8988T (cell line): ENCODE measurements around the gene PRDX2.

Experiments used
- DNase-seq: peaks from one replicate; pipeline ENCODE4 v3.0.0; 2011

PRDX2 gene

DNA sequence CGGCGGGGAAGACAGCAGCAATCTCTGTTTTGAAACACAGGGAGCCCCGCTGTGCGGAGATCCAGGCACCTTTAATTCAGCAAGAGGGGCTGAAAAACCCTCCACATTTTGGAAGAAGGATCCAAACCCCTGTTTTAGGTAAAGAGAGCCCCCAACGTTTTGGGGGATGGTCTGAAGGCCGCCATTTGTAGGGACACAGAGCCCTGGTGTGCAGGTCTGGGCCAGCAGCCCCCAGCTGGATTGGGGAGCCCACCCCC lies 22.8 kb downstream of the PRDX2 start:
- DNase-seq = no peak

DNA sequence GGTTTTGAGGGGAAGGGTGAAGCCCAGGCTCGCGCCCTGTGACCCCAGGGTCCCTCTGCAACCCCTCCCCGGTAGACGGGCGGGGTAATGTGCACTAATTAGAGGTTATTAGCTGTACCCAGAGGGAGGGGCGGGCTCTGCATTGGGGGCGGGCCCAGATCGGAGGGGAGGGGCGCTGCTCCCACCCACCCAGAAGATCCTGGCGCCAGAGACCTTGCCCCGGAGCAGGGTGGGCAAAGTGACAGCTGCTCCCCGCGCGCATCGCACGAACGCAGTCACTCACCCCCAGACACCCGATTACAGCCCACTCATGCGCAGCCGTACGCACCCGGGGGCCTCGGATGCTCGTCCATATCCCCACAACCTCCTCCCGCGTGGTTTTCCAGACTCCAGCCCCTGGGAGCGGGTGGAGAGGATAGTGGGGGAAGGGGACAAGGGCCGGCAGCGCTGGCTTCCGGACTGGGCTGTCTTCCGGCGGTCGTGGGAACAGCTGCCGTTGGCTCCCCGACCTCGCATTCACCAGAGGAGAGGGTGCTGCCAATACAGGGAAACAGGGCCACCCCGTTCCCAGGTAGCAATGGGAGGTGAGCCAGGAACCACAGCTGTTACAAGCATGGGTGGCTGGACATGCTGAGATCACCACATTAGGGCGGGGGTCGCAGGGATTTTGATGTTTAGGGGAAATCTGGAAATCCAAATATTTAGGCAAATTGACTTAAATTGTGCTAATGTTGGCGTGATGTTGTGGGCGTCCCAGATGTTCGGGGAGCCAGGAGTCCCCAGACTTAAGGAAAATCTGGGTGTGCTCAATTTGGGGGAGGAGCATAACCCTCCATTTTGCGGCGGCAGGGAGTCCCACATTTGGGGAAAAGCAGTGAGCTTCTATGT lies 23.3 kb downstream of the PRDX2 start:
- no peak for DNase-seq

DNA sequence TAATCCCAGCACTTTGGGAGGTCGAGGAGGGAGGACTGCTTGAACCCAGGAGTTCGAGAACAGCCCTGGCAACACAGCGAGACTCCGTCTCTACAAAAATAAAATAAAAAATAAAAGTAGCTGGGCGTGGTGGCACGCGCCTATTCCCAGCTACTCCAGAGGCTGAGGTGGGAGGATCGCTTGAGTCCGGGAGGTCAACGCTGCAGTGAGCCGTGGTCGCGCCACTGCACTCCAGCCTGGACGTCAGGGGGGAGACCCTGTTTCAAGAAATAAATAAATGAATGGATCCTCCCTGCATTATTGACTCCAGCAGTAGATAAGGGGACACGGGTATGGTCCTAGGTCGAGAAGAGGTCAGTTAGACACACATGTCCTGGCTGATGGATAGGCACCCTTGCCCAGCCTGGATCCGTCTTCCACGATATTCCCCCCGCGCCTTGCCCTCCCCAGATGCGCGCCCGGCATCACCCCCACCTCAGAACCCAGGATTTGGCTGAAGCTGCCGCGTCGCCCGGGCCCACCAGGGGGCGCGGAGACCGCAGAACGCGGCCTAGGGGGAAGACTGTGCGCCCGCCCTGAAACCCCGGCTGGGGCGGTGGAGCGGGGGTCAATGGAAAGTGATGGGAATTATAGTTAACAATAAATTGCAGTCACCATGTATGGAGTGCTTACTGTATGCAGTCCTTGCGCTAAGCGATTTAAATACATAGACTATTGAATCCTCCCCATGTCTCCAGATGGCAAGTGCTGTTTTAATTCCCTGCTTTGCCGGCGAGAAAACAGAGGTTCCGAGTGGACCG lies 24.2 kb downstream of the PRDX2 start:
- DNase-seq = peak; percentile 76

DNA sequence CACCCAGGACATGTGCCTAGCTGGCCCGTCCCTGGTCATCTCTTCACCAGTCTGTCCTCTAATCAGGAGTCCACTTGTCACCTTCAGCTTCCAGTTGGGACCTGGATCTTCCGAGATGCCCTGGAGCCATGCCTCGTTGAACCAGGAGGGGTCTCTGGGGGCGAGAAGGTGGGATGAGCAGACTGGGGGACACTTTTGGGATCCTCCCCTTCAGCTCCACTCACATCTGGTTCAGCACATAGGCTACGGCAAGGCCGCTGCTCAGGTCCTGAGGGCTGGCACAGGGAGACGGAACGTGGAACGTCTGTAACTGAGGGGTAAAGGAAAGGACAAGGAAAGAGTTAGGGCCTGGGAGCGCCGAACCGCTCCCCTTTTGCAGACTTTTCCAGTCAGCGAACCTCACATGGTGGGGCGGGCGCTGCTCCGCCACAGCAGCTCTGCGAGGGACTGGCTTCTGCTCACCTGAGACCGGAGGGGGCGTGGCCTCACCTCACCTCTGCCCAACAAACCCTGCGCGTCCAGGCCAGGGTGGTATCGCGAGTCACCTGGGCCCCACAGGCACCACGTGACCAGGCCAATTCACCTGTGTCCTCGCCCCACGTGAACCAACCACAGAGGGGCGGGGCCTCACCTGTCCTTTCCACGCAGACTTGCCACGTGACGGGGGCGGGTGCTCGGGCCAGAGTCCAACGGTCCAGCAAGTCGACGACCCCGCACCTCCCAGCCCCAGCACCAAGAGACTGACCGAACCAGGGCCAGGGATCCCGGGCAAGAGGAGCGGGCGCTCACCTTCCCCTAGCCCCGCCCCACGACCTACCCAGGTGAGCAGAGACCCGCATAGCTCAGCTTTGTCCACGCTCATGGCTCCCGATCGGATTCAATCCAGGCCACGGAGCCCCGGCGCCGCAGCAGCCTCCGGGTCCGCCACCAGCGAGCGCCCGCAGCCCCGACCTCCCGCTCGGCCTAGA lies 26.7 kb downstream of the PRDX2 start, which contains the start of gene HOOK2:
Gene HOOK2, minus strand, starts transcription at position 965 of the 968 bp plus-strand sequence. Its CDS starts 103 bp downstream, at position 862.
- no peak for DNase-seq

DNA sequence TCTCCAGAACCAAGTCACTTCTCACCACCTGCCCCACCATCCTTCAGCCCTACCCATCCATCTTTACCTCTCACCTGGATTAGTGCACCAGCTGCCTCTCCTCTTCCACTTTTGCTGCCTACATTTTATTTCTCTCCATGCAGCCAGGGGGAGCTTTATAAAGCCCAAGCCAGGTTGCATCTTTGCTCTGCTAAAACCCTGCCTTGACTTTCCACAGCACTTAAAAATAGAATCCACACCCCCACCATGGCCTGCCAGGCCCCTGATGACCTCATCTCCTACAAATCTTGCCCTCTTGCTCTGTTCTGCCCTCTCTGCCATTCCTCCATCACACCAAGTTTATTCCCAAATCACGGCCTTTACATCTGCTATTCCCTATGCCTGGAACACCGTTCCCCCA lies 28.0 kb downstream of the PRDX2 start:
- no peak for DNase-seq

DNA sequence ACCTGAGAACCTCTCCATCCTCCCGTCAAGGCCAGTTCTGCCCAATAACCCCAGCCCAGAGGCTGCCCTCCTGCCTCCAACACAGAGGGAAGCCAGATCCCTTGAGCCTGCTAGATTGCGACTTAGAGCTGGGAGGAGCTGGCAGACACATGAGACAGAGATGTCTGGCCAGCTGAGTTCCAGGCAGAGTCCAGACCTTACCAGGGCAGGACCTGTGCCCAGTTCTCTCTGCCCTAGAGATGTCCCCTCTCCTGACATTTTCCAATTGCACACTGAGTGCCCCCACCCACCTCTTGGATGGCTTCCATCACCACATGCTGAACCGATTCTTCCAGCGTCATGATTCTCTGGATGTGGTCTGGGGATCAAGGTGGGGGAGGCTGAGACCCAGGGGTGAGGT lies 29.3 kb downstream of the PRDX2 start:
- no peak for DNase-seq

DNA sequence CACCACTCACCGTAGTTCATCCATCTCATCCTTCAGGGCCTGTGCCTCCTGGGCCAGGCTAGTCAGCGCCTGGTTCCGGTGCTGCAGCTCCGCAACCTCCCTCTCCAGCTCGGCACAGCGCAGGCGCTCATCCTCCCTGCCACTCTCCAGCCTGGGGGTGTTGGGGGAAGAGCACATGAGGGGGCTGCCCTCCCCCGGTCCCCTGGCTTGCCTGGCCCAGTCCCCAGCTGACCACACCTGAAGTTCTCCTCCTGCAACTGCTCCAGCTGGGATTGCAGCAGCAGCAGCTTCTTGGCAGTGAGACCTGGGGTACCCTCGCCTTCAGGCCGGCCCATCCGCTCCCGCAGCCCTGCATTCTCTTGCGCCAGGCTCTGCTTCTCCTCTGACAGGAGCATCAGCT lies 30.7 kb downstream of the PRDX2 start:
- no peak for DNase-seq

DNA sequence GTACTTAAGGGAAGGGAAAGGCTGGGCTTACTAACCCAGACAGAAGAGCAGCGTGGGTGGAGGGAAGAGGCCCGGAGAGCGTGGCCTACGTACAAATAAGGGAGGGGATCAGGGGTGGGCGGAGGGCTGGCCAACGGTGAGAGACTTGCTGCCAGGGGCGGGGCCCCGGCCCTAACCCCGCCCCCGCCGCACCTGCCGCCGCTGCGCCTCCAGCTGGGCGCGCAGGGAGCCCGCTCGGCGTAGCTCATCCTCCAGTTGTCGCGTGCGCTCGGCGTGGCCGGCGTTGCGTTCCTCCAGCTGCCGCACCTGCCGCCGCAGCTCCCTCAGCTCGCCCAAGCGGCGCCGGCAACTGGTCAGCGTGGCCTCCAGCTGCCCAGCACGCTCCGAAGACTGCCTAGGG lies 31.9 kb downstream of the PRDX2 start:
- no peak for DNase-seq

DNA sequence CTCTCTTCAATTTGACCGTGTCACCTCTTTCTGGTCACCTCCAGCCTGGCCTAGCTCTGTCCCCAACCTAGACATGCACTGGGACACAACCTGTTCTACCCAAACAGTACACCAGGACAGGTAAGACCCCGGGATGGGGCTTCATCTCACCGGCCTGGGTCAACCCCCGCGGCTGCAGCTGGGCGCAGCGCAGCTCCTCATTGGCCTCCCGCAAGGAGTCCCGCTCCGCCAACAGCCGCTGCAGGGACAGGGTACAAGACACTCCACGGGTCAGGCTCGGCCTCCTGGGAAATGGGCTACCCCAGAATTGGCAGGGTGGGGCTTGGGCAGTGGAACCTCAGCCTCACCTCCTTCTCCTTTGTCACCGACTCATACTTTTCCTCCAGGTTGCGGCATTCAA lies 33.9 kb downstream of the PRDX2 start:
- DNase-seq = no peak

DNA sequence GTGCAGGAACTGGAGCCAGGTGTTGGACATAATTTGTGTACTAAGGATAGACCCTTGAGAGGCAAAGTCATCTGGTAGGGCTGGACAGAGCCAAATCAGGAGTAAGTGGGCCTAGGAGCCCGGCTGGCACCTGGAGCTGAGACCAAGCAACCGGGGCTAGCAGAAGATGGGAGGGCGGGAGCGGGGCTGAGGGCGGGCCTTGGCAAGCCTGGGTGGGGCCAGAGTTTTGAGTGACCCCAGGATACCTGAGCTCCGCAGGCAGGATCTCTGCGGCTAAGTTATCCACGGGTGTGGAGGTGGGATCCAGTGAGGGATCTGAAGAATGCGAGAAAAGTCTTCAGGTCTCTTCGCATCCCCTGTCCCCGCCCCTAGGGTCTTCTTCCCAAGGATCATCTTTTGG lies 34.5 kb downstream of the PRDX2 start:
- no peak for DNase-seq

DNA sequence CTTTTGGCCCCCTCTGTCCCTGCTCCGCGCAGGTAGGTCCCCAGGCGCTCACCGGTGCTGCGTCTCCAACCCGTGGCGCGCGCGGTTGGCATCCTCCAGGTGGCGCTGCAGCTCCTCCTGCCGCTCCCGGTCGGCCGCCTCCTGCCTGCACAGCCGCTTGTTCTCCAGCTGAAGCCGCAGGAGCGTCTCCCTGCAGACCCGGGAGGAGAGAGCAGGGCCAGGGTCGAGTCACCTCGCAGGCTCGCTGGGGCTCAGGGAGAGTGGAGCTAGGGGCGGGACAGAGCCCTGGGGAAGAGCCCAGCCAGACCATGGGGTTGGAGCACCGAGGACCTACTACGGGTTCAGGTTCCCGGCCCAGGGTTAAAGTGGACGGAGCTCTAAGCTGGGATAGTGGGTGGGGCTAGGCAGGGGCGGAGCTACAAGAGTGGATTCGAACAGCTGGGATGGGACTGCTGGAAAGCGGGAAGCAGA lies 35.5 kb downstream of the PRDX2 start:
- peak; percentile 89 for DNase-seq

DNA sequence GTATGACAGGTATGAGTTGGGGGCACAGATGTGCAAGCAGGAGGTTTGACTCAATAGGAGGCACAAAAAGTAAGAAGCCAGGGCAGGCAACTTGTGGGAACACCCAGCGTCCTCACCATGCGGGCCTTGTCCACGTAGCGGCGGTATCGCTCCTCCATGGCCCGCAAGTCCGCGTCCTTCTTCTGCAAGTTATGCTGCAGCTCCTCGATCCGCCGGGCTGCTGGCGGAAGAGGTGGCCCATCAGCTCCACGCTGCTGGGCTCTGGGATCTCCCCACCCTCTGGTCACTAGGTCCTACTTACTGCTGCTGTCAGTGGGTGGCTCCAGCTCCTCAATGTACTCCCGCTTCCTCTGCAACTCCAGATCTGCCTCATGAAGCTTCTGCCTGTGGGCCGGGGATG lies 36.9 kb downstream of the PRDX2 start:
- no peak for DNase-seq

DNA sequence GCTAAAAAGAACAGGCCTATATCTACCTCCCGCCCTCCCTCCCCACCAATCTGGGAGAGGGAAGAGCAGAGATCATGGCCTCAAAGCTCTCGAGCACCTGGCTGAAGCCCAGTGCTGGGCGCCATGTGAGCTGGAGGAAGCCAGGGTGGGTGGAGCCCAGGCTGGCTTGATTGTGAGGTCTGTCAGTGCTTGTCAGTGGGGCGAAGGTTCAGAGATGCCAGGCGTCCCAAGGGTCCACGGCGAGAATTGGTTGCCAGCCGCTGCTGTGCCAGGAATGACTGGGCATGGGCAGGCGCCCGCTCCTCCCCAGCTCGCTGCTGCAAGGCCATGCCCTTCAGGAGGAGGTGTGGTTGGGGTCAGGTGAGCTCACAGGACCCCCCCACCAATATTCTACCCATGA lies 38.5 kb downstream of the PRDX2 start:
- DNase-seq = no peak

DNA sequence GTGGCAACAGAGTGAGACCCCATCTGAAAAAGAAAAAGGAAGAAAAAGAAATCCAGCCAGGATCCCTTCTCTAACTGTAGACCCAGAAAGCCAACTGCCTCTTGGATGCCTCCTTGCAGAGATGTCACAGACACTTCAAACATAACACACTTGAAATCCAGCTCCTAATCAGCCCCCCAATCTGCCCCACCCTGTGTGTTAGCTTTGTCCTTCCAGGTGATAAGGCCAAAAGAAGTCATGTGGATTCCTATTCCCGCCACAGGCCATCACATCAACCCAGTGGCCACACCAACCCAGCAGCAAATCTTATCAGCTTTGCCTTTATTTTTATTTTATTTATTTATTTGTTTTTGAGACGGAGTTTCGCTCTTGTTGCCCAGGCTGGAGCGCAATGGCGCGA lies 41.9 kb downstream of the PRDX2 start:
- DNase-seq = no peak

DNA sequence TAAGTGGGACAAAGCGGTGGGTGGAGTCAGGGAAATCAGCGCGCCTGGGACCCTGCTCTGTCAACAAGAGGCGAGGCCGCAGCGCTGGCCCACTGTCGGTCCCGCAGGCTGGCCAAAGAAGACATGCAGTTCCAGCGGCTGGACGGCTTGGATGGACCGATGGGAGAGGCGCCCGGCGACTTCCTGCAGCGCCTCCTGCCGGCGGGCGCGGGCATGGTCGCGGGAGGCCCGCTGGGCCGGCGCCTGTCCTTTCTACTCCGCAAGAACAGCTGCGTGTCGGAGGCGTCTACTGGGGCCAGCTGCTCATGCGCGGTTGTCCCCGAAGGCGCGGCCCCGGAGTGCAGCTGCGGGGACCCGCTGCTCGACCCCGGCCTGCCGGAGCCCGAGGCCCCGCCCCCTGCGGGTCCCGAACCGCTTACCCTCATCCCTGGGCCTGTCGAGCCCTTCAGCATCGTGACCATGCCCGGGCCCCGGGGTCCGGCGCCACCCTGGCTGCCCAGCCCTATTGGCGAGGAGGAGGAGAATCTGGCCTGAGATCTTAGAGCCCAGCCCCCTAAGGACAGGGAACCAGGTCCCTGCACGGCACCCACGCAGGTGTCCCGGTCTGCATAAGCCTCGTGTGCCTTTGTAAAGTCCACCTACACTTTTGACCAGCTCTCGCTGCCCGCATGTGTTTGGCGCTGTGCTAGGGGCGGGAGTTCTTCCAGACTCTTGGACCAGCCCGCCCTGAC lies 43.9 kb downstream of the PRDX2 start:
- peak; percentile 86 for DNase-seq

DNA sequence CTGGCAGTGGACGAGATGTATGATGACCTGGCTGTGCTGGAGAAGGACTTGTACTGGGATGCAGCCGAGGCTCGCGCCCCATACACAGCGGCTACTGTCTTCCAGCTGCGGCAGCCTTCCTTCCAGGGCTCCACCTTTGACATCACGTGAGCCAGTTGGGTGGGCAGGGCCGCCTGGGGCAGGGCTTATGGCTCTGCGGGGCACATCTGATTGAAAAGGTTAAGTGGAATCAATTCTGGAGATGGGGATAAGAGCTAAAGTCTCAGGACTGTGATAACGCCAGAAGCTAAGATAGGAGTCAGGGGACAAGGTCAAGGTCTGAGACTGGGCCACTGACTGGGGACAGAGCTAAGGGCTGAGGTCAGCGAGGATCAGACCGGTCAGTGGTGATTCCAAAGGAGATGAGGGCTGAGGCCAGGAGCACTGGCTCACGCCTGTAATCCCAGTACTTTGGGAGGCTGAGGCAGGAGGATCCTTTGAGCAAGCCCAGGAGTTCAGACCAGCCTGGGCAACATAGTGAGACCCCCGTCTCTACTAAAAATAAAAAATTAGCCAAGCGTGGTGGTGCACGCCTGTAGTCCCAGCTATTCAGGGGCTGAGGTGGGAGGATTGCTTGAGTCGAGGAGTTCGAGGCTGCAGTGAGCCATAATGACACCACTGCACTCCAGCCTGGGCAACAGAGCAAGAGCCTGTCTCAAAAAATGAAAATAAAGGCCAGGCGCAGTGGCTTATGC lies 45.3 kb downstream of the PRDX2 start:
- no peak for DNase-seq

DNA sequence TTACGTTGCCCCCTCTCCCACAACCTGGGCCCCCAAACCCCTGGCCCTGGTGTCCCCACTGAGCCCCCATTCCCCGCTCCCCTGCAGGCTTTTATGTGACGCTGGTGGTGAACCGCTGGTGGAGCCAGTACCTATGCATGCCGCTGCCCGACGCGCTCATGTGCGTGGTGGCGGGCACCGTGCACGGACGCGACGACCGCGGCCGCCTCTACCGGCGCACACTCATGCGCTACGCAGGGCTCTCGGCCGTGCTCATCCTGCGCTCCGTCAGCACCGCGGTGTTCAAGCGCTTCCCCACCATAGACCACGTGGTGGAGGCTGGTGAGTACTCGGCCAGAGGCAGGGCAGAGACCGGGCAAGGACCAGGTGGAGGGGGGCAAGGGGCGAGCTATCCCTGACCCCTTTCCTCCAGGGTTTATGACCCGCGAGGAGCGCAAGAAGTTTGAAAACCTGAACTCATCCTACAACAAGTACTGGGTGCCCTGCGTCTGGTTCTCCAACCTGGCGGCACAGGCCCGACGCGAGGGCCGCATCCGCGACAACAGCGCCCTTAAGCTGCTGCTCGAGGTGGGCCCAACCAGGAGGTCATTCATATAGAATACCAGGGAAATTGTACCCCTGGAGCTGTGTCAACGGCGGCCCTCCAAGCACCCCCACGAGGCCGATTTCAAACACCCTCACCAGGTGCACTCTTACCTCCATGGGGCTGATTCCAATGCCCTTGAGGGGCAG lies 47.0 kb downstream of the PRDX2 start:
- DNase-seq = no peak

DNA sequence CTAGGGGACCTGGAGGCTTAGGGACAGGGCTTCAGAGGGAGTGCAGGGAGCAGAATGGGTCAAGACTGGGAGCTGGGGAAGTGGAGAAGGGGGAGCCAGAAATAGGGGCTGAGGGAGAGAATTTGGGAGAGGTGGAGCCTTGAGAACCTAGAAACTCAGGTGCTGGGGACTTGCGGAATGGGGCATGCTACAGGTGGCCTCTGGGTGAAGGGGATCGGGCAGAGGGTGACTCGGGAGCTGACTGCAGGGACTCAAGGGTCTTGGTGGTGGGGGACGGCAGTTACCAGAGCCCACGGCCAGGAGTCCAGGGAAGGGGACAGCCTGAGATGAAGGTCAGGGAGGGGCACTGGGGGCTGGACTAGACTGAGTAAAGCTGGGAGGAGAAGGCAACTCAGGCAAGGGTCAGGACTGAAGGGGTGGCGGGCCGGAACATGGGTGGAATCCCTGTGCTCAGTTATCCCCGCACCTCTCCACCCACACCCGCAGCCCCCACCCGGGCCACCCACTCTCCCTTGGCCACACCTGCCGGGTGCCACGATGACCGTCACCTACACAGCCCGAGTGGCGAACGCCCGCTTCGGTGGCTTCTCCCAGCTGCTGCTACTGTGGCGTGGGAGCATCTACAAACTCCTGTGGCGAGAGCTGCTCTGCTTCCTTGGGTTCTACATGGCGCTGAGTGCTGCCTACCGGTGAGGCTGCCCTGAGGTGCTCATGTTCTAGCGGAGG lies 49.4 kb downstream of the PRDX2 start:
- no peak for DNase-seq

DNA sequence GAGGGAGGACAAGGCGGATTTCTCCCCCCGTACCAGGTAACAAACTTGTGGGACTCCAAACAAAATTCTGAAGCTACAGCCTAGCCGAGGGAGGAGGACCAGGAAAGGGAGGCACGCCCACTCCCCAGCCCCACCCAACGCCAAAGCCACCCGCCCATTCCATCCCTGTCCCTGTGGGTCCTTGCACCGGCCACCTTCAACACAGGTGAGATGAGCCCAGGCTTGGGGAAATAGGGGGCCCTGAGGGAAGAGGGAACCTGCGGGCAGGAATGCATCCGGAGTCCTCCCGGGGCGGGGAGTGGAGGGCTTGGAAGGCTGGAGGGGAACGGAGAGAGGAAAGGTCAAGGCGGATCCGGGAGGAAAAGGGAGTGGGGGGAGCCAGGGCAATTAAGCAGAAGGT lies 50.0 kb downstream of the PRDX2 start, which contains the start of gene BEST2:
Gene BEST2, plus strand, starts transcription at position 157 of the 400 bp plus-strand sequence. CDS start 802 bp downstream, outside the sequence.
- DNase-seq = no peak

DNA sequence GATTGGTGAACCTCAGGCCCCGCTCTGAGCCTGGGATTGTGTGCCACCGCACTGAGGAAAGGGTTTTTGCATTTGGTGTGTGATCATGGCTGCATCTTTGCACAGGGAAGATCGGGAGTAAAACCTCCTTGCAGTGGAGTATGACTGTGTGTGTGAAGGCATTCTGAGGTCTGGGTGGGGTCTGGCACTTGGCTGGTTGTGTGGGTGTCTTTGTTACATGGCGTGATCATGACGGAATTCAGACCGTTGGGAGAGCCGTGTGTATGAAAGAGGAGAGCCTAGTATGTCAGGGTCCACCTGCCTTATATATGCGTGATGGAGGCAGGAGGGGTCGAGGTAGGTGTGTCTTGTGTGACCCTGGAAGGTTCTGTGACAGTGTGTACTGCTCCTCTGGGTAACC lies 50.7 kb downstream of the PRDX2 start:
- DNase-seq = no peak
